Left ventricle myocardium superior (tissue), 1 donor: ENCODE measurements around the gene DDA1. TPM values are rescaled to one million over a fixed set of nuclear protein-coding genes. Genes with fewer than 3 reads are reported as not detected.
"Not testable (repeated sequence)": the region's sequence is repeated elsewhere in the genome, so short reads cannot be mapped to it uniquely, and the experiment has no call there.

Experiments used
- ATAC-seq: fragments of 200-7000 bp; cut with Tn5 transposase; one replicate; pipeline ENCODE4 v1.9.1; 2020; ENCODE audit warnings: mild to moderate bottlenecking, moderate library complexity
- DNase-seq: peaks from one replicate; pipeline ENCODE4 v3.0.0-alpha.2; 2020
- intact Hi-C: fragments of 100-400 bp; cut with micrococcal nuclease; formaldehyde crosslinking; loops from one replicate; pipeline ENCODE4 v1.11.0; 2022
- total RNA-seq: library from RNA; stranded (reverse); fragmentation: NEBNext Ultra II Directional; extraction: Animal tissue kit (Norgen Biotek cat#: 25700); gene quantifications from one replicate; pipeline ENCODE4 v1.2.1, GENCODE V29; 2021
- donor health status: DM: no; HTN: yes; CAD: no; lungs with severe emphysema.

Gene DDA1
- total RNA-seq, 1 donor from 2014 or later = 31.9 TPM

DNA sequence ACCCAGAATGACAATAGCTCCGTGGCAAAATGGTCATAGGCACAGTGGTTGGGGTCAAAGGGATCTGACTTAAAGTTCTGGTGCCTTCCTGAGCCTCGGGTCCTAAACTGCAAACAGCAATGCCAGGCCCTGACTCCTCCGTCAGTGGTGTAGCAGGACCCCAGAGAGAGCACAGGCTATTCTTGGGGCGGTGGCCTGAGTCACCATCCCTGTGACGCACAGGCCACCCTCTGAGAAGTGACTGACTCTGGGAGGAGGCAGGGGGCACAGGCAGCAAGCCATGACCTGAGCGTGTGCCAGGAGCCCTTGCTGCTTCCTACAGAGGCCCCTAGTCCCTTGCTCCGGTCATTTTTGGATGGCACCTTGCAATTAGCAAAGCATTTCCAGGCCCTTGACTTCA, 49.0 kb downstream of the DDA1 start:
- no peak for DNase-seq
- ATAC-seq = peak; percentile 48
- intact Hi-C loops = no loop called here

GRCh38 chr19:17359905-17360800, 50.8 kb downstream of the DDA1 start:
- intact Hi-C loops = no loop called here
- DNase-seq (no peak), ATAC-seq (no peak)

- ATAC-seq, DNase-seq, intact Hi-C loops: not testable (repeated sequence)
Measured at GRCh38 chr19:17363852-17364605, 54.7 kb downstream of the DDA1 start.

- ATAC-seq (no peak), DNase-seq (no peak)
- intact Hi-C loops = no loop called here
Measured at GRCh38 chr19:17365361-17365760, 56.0 kb downstream of the DDA1 start.

GRCh38 chr19:17370026-17370587, 60.7 kb downstream of the DDA1 start:
- intact Hi-C loops = no loop called here
- DNase-seq (no peak), ATAC-seq (peak; percentile 54)

Other genes starting within 250 kb of the DDA1 start
- 6.1 TPM for gene HAUS8, start 234.1 kb upstream of the DDA1 start, total RNA-seq
- 38.1 TPM for gene MYO9B, start 233.8 kb upstream of the DDA1 start, total RNA-seq
- 27.4 TPM for gene USE1, start 94.2 kb upstream of the DDA1 start, total RNA-seq
- gene OCEL1, start 83.3 kb upstream of the DDA1 start, total RNA-seq = 28.0 TPM
- 82.4 TPM for gene NR2F6, start 63.6 kb upstream of the DDA1 start, total RNA-seq
- 9.3 TPM for gene USHBP1, start 44.8 kb upstream of the DDA1 start, total RNA-seq
- 82.0 TPM for gene BABAM1, start 42.1 kb upstream of the DDA1 start, total RNA-seq
- gene ANKLE1, start 27.7 kb upstream of the DDA1 start, total RNA-seq = 0.12 TPM
- 14.8 TPM for gene ABHD8, start 6.1 kb upstream of the DDA1 start, total RNA-seq
- 242 TPM for gene MRPL34, start 3.7 kb upstream of the DDA1 start, total RNA-seq
- 11.7 TPM for gene ANO8, start 25.3 kb downstream of the DDA1 start, total RNA-seq
- gene GTPBP3, start 28.0 kb downstream of the DDA1 start, total RNA-seq = 11.5 TPM
- gene PLVAP, start 67.8 kb downstream of the DDA1 start, total RNA-seq = 22.9 TPM
- gene CCDC194, start 84.6 kb downstream of the DDA1 start, total RNA-seq = not detected
- 49.7 TPM for gene BST2, start 96.1 kb downstream of the DDA1 start, total RNA-seq
- gene MVB12A, start 110.5 kb downstream of the DDA1 start, total RNA-seq = 18.9 TPM
- not detected for gene TMEM221, start 139.1 kb downstream of the DDA1 start, total RNA-seq
- gene NXNL1, start 151.4 kb downstream of the DDA1 start, total RNA-seq = not detected
- gene SLC27A1, start 161.0 kb downstream of the DDA1 start, total RNA-seq = 68.9 TPM
- 19.7 TPM for gene PGLS, start 202.1 kb downstream of the DDA1 start, total RNA-seq
- 33.0 TPM for gene COLGALT1, start 246.1 kb downstream of the DDA1 start, total RNA-seq